K562 (cell line): ENCODE measurements around the gene DBNDD2. TPM values are rescaled to one million over a fixed set of nuclear protein-coding genes. Genes with fewer than 3 reads are reported as not detected.

Experiments
- CHD2 ChIP-seq: IDR thresholded peaks from 2 replicates; pipeline ENCODE4 v1.6.1; 2011; ENCODE audit warnings: low read depth, low read length
- CREBBP ChIP-seq: IDR thresholded peaks from one replicate; pipeline ENCODE4 v1.6.1; 2012; ENCODE audit warnings: low read depth, mild to moderate bottlenecking, control low read depth, inconsistent platforms, low read length
- CTCFL ChIP-seq: IDR thresholded peaks from 2 replicates; pipeline ENCODE4 v1.6.1; 2011; ENCODE audit warnings: borderline replicate concordance, low read depth, mild to moderate bottlenecking, moderate library complexity, low read length; ENCODE audit not compliant: insufficient read depth, poor library complexity, severe bottlenecking
- E2F1 ChIP-seq: sonication (generic); formaldehyde crosslinking; IDR thresholded peaks from 2 replicates; pipeline ENCODE4 v1.8.1; 2023; ENCODE audit warnings: mild to moderate bottlenecking, missing genetic modification reagents, moderate library complexity
- ELF2 ChIP-seq: fragments of 250-450 bp; sonication (Bioruptor Pico); IDR thresholded peaks from 2 replicates; pipeline ENCODE4 v1.5.0; 2021; ENCODE audit warnings: mild to moderate bottlenecking
- FIP1L1 ChIP-seq: fragments of 200-400 bp; formaldehyde crosslinking; IDR thresholded peaks from 2 replicates; pipeline ENCODE4 v1.6.1; 2018; ENCODE audit warnings: mild to moderate bottlenecking, low read depth, low read length; ENCODE audit not compliant: poor library complexity, severe bottlenecking
- FOXJ2 ChIP-seq: fragments of 200-800 bp; sonication (Bioruptor generic); IDR thresholded peaks from 2 replicates; pipeline ENCODE4 v1.6.1; 2016; ENCODE audit warnings: missing genetic modification characterization, missing compliant biosample characterization
- HIVEP1 ChIP-seq: fragments of 250-450 bp; sonication (Bioruptor Pico); IDR thresholded peaks from 2 replicates; pipeline ENCODE4 v1.4.0; 2020; ENCODE audit warnings: mild to moderate bottlenecking
- HNRNPK ChIP-seq: fragments of 200-400 bp; formaldehyde crosslinking; IDR thresholded peaks from one replicate; pipeline ENCODE4 v1.6.1; 2018; ENCODE audit warnings: mild to moderate bottlenecking, low read depth, low read length; ENCODE audit not compliant: poor library complexity, severe bottlenecking
- JUND ChIP-seq, 2 experiments: IDR thresholded peaks; 2 replicates in 1 of 2; 3 replicates in 1 of 2; pipeline ENCODE4 v1.6.1; 2011; ENCODE audit warnings: borderline replicate concordance in 2 of 2, low read depth in 2 of 2, low read length in 2 of 2, improper control_type of control experiment in 1 of 2, missing biosample characterization in 1 of 2, missing genetic modification characterization in 1 of 2, missing genetic modification reagents in 1 of 2
- MTF1 ChIP-seq: fragments of 250-450 bp; sonication (Bioruptor Pico); IDR thresholded peaks from 2 replicates; pipeline ENCODE4 v1.9.0; 2021; ENCODE audit warnings: moderate library complexity, mild to moderate bottlenecking, inconsistent platforms, borderline replicate concordance
- POLR3A ChIP-seq: IDR thresholded peaks from 2 replicates; pipeline ENCODE4 v1.6.1; 2011; ENCODE audit warnings: borderline replicate concordance, mild to moderate bottlenecking, moderate library complexity; ENCODE audit not compliant: insufficient read length, insufficient read depth; ENCODE audit errors: extremely low read depth
- RNF2 ChIP-seq: sonication (generic); IDR thresholded peaks from 2 replicates; pipeline ENCODE4 v1.6.1; 2016
- SIN3B ChIP-seq: fragments of 450-650 bp; IDR thresholded peaks from 2 replicates; pipeline ENCODE4 v1.6.1; 2017; ENCODE audit warnings: low read depth, mild to moderate bottlenecking, moderate library complexity
- THAP7 ChIP-seq: fragments of 250-450 bp; sonication (Bioruptor Pico); IDR thresholded peaks from 2 replicates; pipeline ENCODE4 v1.5.0; 2021
- ZBTB49 ChIP-seq: sonication (generic); formaldehyde crosslinking; IDR thresholded peaks from 2 replicates; pipeline ENCODE4 v1.8.0; 2022; ENCODE audit warnings: missing genetic modification reagents, mild to moderate bottlenecking, borderline replicate concordance
- ZNF507 ChIP-seq: conservative IDR thresholded peaks from 2 replicates; pipeline ENCODE4 v1.6.1; 2017; ENCODE audit warnings: missing genetic modification characterization, missing compliant biosample characterization
- ZNF584 ChIP-seq: fragments of 200-800 bp; sonication (Bioruptor generic); IDR thresholded peaks from 2 replicates; pipeline ENCODE4 v1.6.1; 2016; ENCODE audit warnings: low read depth, mild to moderate bottlenecking, missing genetic modification characterization, missing compliant biosample characterization
- ZNF766 ChIP-seq: fragments of 200-800 bp; sonication (Bioruptor generic); conservative IDR thresholded peaks from 2 replicates; pipeline ENCODE4 v1.6.1; 2016; ENCODE audit warnings: missing genetic modification characterization, missing compliant biosample characterization
- polyA plus RNA-seq, 8 experiments: library from polyadenylated mRNA; depleted of rRNA in 4 of 8; stranded (reverse) in 5 of 8; unstranded in 3 of 8; fragments of >200 nt; fragmentation: Nextera tagmentation in 2 of 8; fragmentation: Illumina TruSeq in 1 of 8; extraction: Ambion mirVana in 2 of 8; extraction: Trizol in 1 of 8; gene quantifications; 2 replicates each; pipeline versions ENCODE4 v1.2.1 to v1.2.3, GENCODE V29; 2011 to 2014; ENCODE audit warnings: inconsistent platforms in 1 of 8, missing spikeins in 1 of 8
- total RNA-seq, 7 experiments: library from RNA; depleted of rRNA in 6 of 7; stranded (reverse); fragments of >200 nt in 6 of 7; fragmentation: Illumina TruSeq in 2 of 7; extraction: Trizol in 2 of 7; gene quantifications; 2 replicates each; pipeline versions ENCODE4 v1.2.1 to v1.2.3, GENCODE V29; 2011 to 2021; ENCODE audit warnings: low replicate concordance in 1 of 7

The DBNDD2 gene
- total and polyA plus RNA-seq, 9 of the 15 experiments (the other 6 are each of a cell fraction or from before 2014, with no cell fraction given): 12.8 to 64.0 (median 35.8) TPM

GRCh38 chr20:45362804-45363610 is 45.1 kb upstream of the DBNDD2 start, which contains the start of gene SYS1 (continued):
- TF ChIP-seq POLR3A (no peak), FOXJ2 (tag) (no peak), SIN3B (peak; percentile 10; the same call in 1 of the 2 replicates), MTF1 (CRISPR knock-in tag) (no peak), ZNF584 (no peak), RNF2 (peak; percentile 74; the same call in 1 of the 2 replicates), HNRNPK (no peak), ZNF766 (no peak), ELF2 (CRISPR knock-in tag) (peak; percentile 84; the same call in 1 of the 2 replicates), CTCFL (peak; percentile 84), CREBBP (no peak), ZBTB49 (CRISPR knock-in tag) (no peak), THAP7 (CRISPR knock-in tag) (no peak), ZNF507 (tag) (no peak), CHD2 (no peak), JUND (IDR thresholded peaks at IDR 0.05; ENCODE audit: borderline replicate concordance, low read depth, low read length) (peak; percentile 77), JUND (tag; IDR thresholded peaks at IDR 0.05; ENCODE audit: borderline replicate concordance, low read depth, low read length) (peak; percentile 5; the same call in 1 of the 3 replicates), E2F1 (no peak; the same call in 1 of the 2 replicates), FIP1L1 (peak; percentile 53), HIVEP1 (CRISPR knock-in tag) (no peak)
